HG02970 (cell line): ENCODE measurements around the gene GREM1.

Experiments
- ATAC-seq: cut with Tn5 transposase; IDR thresholded peaks from one replicate; pipeline ENCODE4 v1.9.1; 2021; ENCODE audit warnings: mild to moderate bottlenecking, moderate library complexity, moderate number of reproducible peaks; ENCODE audit not compliant: unreplicated experiment, low FRiP score

Gene GREM1

DNA sequence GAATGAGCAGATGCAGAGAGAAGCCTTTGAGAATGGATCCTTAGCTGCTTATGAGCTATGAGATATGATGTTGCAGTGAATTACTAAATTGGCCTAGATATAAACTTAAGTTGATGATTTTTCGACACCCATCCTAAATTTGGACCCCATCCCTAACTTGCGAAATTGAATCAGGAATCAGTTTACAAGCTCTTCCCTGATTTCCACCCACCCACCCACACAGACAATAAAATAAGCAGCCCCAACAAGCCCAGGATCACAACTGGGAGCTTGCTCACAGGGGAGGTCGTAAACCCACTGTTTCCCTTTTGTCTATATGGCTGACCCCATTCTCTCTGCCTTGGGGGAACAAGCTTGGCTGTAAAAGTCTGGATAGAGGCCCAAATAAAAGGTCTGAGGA is 57.3 kb downstream of the GREM1 start:
- ATAC-seq = no peak

DNA sequence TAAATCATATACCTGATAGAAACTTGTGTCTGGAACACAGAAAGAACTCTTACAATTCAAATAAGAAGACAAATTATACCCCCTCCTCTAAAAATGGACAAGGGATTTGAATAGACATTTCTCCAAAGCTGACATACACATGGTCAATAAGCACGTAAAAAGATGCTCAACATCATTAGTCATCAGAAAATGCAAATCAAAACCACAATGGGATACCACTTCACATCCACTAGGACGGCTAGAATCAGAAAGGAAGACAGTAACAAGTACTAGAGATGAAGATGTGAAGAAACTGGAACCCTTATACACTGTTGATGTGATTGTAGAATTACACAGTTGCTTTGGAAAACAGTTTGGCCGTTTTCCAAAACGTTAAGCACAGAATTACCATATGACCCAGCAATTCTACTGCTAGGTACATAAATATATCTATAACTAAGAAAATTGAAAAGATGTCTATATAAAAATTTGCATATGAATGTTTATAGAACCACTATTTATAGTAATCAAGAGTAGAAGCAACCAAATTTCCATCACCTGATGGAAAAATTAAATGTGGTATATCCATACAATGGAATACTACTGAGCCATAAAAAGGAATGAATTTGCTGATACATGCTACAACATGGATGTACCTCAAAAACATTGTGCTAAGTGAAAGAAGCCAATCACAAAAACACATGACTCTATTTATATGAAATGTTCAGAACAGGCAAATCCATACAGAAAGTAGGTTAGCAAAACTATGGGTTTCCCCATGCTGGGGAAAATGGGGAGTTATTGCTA is 60.8 kb downstream of the GREM1 start:
- no peak for ATAC-seq

DNA sequence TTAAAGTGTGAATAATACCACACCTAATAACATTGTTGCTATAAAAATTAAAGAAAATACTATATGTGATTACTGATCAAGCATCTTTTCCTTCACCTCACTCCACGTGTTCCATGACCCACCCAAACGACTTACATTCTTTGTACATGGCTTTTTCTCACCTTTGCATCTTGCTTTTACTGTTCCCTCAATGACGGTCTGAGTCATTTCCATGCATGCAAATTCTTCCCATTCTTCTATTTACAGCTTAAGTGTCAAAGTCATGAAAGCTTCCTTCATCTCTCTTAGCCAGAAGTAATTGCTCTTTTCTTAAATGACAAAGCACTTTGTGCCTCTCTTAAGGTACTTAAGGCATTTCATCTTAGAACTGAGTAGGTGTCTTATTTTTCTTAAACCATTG is 64.0 kb downstream of the GREM1 start:
- no peak for ATAC-seq

DNA sequence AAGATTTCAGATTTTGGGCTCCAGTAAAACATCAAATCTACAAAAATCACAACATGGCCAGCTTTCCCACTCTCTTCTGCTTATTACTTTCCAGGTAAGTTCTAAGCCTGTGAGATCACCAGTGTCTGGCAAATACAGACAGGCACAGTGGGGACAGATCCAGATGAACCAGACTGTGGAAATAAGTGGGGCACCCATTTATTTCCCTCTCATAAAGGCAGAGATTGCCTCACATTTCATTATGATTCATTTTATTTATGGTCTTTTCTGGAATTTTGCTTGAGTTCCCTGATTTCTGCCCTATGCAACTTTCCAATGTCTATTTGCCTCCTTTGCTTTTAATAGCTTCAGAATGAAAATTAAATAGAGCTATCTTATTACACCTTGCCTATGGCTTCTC is 66.8 kb downstream of the GREM1 start:
- no peak for ATAC-seq

DNA sequence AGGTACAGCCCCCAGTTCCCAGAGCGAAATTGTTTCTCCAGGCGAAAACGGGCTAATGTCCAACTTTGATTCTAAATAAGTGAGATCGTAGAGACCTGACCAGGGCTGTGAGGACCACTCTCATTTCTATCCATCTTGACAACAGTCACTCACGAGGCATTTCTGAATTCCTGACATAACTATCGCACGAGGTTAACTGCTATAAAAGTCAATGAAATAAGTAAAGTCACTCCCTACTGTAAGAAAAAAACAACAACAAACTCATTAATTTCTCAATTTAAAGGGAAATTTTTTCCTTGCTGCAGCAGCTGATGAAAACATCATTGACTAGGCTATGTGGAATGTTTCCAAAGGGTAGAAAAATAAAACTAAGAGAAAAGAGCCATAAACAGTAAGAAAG is 69.1 kb downstream of the GREM1 start:
- no peak for ATAC-seq

DNA sequence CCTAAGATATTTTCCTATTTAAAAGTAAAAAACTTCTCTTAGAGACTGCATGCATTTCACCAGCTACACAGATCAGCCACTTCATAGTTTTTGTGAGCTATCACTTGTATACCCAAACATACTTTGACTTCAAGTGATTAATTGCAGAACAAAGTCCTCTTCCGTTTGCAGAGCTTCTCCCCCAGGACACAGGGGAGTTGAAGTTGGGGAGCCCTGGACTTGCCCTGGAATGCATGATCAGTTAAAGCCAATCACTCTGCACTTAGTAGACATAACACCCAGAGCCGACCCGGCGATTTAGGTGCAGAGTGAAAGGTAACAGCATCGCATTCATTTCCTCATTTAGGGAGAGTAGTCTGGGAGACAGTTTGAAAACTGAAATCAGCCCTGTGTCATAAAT is 70.1 kb downstream of the GREM1 start:
- no peak for ATAC-seq

DNA sequence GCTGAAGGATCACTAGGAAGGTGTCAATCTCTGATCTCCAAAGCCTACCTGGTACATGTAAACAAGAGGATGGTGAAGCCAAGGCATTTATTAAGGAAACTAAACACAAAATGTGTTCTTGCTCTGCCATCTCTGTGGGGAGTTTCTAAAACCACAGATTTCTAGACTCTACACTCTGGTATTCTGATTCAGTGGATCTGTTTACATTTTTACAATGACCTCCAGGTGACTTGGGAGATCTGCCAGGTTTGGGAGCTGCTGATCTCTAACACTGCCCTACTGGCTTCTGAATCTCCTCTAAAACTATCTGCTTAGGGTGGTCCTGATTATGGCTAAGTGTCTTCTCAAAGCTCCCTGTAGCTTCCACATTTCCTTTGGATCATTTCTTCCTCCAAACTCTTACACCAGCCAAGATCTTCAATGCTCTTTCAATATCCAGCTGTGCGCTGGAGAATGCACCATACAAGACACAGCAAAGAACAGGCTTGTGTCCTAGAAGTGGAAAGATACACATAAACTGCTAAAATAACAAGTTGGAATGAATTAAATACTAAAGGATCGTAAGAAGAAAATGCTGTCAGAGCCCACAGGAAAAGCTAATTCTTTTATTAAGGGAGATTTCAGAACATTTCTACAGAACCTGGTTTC is 72.7 kb downstream of the GREM1 start:
- ATAC-seq = no peak

DNA sequence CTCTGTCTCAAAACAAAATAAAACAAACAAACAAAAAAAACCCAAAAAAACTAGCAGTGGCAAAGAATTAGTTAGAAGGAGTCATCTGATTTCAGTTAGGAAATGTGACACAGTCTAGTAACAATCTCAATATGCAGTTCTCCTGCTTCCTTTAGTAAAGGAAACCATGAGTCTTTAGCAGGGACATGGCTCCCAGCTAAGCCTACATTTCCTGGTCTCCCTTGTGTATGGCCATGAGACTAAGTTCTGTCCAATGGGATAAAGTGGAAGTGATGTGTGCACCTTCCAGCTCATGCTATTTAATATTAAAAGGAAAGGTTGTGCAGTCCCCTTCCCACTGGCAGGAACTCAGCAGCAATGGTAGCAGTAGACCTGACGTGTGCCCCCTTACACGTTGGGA is 74.6 kb downstream of the GREM1 start:
- ATAC-seq = no peak
